K562 (cell line): ENCODE measurements around the gene EDA.
"Not testable (repeated sequence)": the region's sequence is repeated elsewhere in the genome, so short reads cannot be mapped to it uniquely, and the experiment has no call there.

Experiments used
- CAMTA2 ChIP-seq: fragments of 250-450 bp; sonication (Bioruptor Pico); conservative IDR thresholded peaks from 2 replicates; pipeline ENCODE4 v1.5.1; 2022
- CBX3 ChIP-seq, 2 experiments: IDR thresholded peaks; 1 replicate in 1 of 2; 2 replicates in 1 of 2; pipeline ENCODE4 v1.6.1; 2012; ENCODE audit warnings: inconsistent platforms in 2 of 2, low read length in 2 of 2, borderline replicate concordance in 1 of 2, control low read depth in 1 of 2
- CBX8 ChIP-seq: fragments of 200-600 bp; sonication (generic); IDR thresholded peaks from 2 replicates; pipeline ENCODE4 v1.6.1; 2012; ENCODE audit warnings: borderline replicate concordance, mixed run types, low read depth, mild to moderate bottlenecking, moderate library complexity, mixed read lengths, low read length, control low read depth, inconsistent platforms; ENCODE audit not compliant: poor library complexity, severe bottlenecking; ENCODE audit errors: extremely low read depth
- MAFK ChIP-seq: IDR thresholded peaks from 2 replicates; pipeline ENCODE4 v1.6.1; 2011; ENCODE audit warnings: low read length, improper control_type of control experiment
- MEF2A ChIP-seq: IDR thresholded peaks from 2 replicates; pipeline ENCODE4 v1.6.1; 2011; ENCODE audit warnings: low read depth, mild to moderate bottlenecking, low read length, moderate library complexity; ENCODE audit not compliant: control insufficient read depth
- PCBP2 ChIP-seq: fragments of 200-400 bp; formaldehyde crosslinking; IDR thresholded peaks from 2 replicates; pipeline ENCODE4 v1.6.1; 2018; ENCODE audit warnings: low read length, low read depth, mild to moderate bottlenecking, moderate library complexity; ENCODE audit not compliant: poor library complexity, severe bottlenecking
- PTBP1 ChIP-seq: fragments of 200-400 bp; formaldehyde crosslinking; IDR thresholded peaks from 2 replicates; pipeline ENCODE4 v1.6.1; 2017; ENCODE audit warnings: low read depth, low read length
- RAD21 ChIP-seq, 2 experiments: fragments of 250-450 bp in 1 of 2; fragments of 450-650 bp in 1 of 2; sonication (Bioruptor Pico) in 1 of 2; formaldehyde crosslinking in 1 of 2; IDR thresholded peaks in 1 of 2; conservative IDR thresholded peaks in 1 of 2; 2 replicates each; pipeline versions ENCODE4 v1.4.0 to v1.8.0; 2020 to 2022; ENCODE audit warnings: mild to moderate bottlenecking in 2 of 2, moderate library complexity in 1 of 2
- SIN3A ChIP-seq, 2 experiments: fragments of 150-350 bp in 1 of 2; IDR thresholded peaks; 2 replicates each; pipeline ENCODE4 v1.6.1; 2011 to 2016; ENCODE audit warnings: borderline replicate concordance in 2 of 2, low read depth in 2 of 2, low read length in 2 of 2, mild to moderate bottlenecking in 2 of 2, moderate library complexity in 2 of 2; ENCODE audit not compliant: control insufficient read depth in 1 of 2
- SMC3 ChIP-seq: conservative IDR thresholded peaks from 2 replicates; pipeline ENCODE4 v1.6.1; 2011; ENCODE audit warnings: low read depth, low read length, improper control_type of control experiment; ENCODE audit not compliant: insufficient read depth
- ZNF232 ChIP-seq: sonication (generic); formaldehyde crosslinking; IDR thresholded peaks from 2 replicates; pipeline ENCODE4 v1.8.0; 2022; ENCODE audit warnings: mild to moderate bottlenecking, missing genetic modification reagents
- ZNF3 ChIP-seq: fragments of 250-450 bp; sonication (Bioruptor Pico); IDR thresholded peaks from 2 replicates; pipeline ENCODE4 v1.5.0; 2021; ENCODE audit warnings: mild to moderate bottlenecking, moderate library complexity
- TF ChIP-seq, protein P1 (sequence below): sonication (generic); formaldehyde crosslinking; IDR thresholded peaks from 2 replicates; pipeline ENCODE4 v1.8.1; 2022; ENCODE audit warnings: missing genetic modification reagents

DNA sequence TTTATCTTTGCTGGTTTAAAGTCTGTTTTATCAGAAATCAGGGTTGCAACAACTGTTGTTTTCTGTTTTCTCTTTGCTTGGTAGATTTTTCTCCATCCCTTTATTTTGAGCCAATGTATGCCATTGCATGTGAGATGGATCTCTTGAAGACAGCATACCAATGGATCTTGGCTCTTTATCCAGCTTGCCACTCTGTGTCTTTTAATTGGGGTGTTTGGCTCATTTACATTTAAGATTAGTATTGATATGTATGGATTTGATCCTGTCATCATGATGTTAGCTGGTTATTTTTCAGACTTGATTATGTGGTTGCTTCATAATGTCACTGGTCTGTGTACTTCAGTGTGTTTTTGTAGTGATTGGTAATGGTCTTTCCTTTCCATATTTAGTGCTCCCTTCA is 244.1 kb downstream of the EDA start:
- not testable (repeated sequence) for TF ChIP-seq SIN3A (IDR thresholded peaks at IDR 0.05; ENCODE audit: borderline replicate concordance in 2 of 2, control insufficient read depth in 1 of 2, low read depth in 2 of 2, low read length in 2 of 2); CBX8; PCBP2; ZNF232 (CRISPR knock-in tag); PTBP1; SMC3; ZNF3; RAD21 (CRISPR knock-in tag; conservative IDR thresholded peaks at IDR 0.05 in 1 of 2, IDR thresholded peaks at IDR 0.05 in 1 of 2); MAFK; CBX3 (IDR thresholded peaks at IDR 0.05; ENCODE audit: borderline replicate concordance in 1 of 2, low read length in 2 of 2); MEF2A; CAMTA2 (CRISPR knock-in tag)
- TF ChIP-seq, protein P1, sequence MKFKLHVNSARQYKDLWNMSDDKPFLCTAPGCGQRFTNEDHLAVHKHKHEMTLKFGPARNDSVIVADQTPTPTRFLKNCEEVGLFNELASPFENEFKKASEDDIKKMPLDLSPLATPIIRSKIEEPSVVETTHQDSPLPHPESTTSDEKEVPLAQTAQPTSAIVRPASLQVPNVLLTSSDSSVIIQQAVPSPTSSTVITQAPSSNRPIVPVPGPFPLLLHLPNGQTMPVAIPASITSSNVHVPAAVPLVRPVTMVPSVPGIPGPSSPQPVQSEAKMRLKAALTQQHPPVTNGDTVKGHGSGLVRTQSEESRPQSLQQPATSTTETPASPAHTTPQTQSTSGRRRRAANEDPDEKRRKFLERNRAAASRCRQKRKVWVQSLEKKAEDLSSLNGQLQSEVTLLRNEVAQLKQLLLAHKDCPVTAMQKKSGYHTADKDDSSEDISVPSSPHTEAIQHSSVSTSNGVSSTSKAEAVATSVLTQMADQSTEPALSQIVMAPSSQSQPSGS (CRISPR knock-in tag) = not testable (repeated sequence)
